HG03460 (cell line): ENCODE measurements around the gene PAFAH2.
"Not testable (repeated sequence)": the region's sequence is repeated elsewhere in the genome, so short reads cannot be mapped to it uniquely, and the experiment has no call there.

Experiments used
- ATAC-seq: cut with Tn5 transposase; IDR thresholded peaks from one replicate; pipeline ENCODE4 v1.9.1; 2021; ENCODE audit not compliant: unreplicated experiment

PAFAH2 gene

GRCh38 chr1:25943511-25943910 lies 54.4 kb downstream of the PAFAH2 start:
- not testable (repeated sequence) for ATAC-seq

- ATAC-seq = no peak
These were observed 60.9 kb downstream of the PAFAH2 start for GRCh38 chr1:25936947-25937346.

GRCh38 chr1:25933479-25934365 lies 64.1 kb downstream of the PAFAH2 start:
- no peak for ATAC-seq

GRCh38 chr1:25932811-25933400 lies 65.0 kb downstream of the PAFAH2 start:
- ATAC-seq = not testable (repeated sequence)

GRCh38 chr1:25932321-25932720 lies 65.5 kb downstream of the PAFAH2 start:
- no peak for ATAC-seq

GRCh38 chr1:25929016-25929415 lies 68.8 kb downstream of the PAFAH2 start:
- ATAC-seq = no peak

GRCh38 chr1:25927521-25928265 lies 70.2 kb downstream of the PAFAH2 start:
- ATAC-seq = no peak

GRCh38 chr1:25926731-25927496 lies 70.9 kb downstream of the PAFAH2 start:
- ATAC-seq = no peak

GRCh38 chr1:25924454-25924853 lies 73.4 kb downstream of the PAFAH2 start:
- ATAC-seq = no peak

- ATAC-seq = no peak
These were observed 74.8 kb downstream of the PAFAH2 start for GRCh38 chr1:25922971-25923552.

- no peak for ATAC-seq
These were observed 75.5 kb downstream of the PAFAH2 start for GRCh38 chr1:25922056-25922970.

GRCh38 chr1:25918615-25919014 lies 79.2 kb downstream of the PAFAH2 start:
- ATAC-seq = no peak

- no peak for ATAC-seq
These were observed 79.9 kb downstream of the PAFAH2 start for GRCh38 chr1:25917996-25918395.

- ATAC-seq = no peak
These were observed 81.4 kb downstream of the PAFAH2 start for GRCh38 chr1:25916460-25916859.

- no peak for ATAC-seq
These were observed 83.5 kb downstream of the PAFAH2 start for GRCh38 chr1:25914074-25914995.

- no peak for ATAC-seq
These were observed 84.7 kb downstream of the PAFAH2 start for GRCh38 chr1:25913206-25913605.

GRCh38 chr1:25912076-25912831 lies 85.6 kb downstream of the PAFAH2 start:
- no peak for ATAC-seq

GRCh38 chr1:25911162-25911561 lies 86.7 kb downstream of the PAFAH2 start:
- no peak for ATAC-seq
